Upper lobe of left lung (tissue), 6 donors: Measurements from ENCODE around the gene ITPR2. TPM values are rescaled to one million over a fixed set of nuclear protein-coding genes. Genes with fewer than 3 reads are reported as not detected.
"Not testable (repeated sequence)": the region's sequence is repeated elsewhere in the genome, so short reads cannot be mapped to it uniquely, and the experiment has no call there.

ENCODE experiments used
- ATAC-seq, 2 donors: fragments of 200-7000 bp; cut with Tn5 transposase; one replicate each; pipeline ENCODE4 v1.9.1; 2022; ENCODE audit warnings: mild to moderate bottlenecking in 2 of 2, moderate library complexity in 2 of 2; ENCODE audit not compliant: low FRiP score in 2 of 2
- DNase-seq, 2 donors: peaks; one replicate each; pipeline ENCODE4 v3.0.0-alpha.2; 2019 to 2020
- H3K27ac ChIP-seq, 4 donors: fragments of 200-600 bp; sonication (generic); one replicate each; pipeline ENCODE4 v1.5.1; 2016 to 2019
- H3K27me3 ChIP-seq, 4 donors: fragments of 200-600 bp; sonication (generic); one replicate each; pipeline ENCODE4 v1.5.1; 2017 to 2019
- H3K36me3 ChIP-seq, 4 donors: fragments of 200-600 bp; sonication (generic); one replicate each; pipeline ENCODE4 v1.5.1; 2016 to 2019
- H3K4me1 ChIP-seq, 4 donors: fragments of 200-600 bp; sonication (generic); one replicate each; pipeline ENCODE4 v1.5.1; 2018 to 2019
- H3K4me3 ChIP-seq, 4 donors: fragments of 200-600 bp; sonication (generic); one replicate each; pipeline ENCODE4 v1.5.1; 2017 to 2019; ENCODE audit warnings: mild to moderate bottlenecking in 2 of 4, moderate library complexity in 1 of 4
- H3K9me3 ChIP-seq, 4 donors: fragments of 200-600 bp; sonication (generic); one replicate each; pipeline ENCODE4 v1.5.1; 2018 to 2019
- EP300 ChIP-seq, 4 donors: sonication (generic); formaldehyde crosslinking; IDR thresholded peaks; one replicate each; pipeline ENCODE4 v1.5.1; 2017; ENCODE audit warnings: antibody characterized with exemption in 4 of 4, control low read depth in 2 of 4
- POLR2A ChIP-seq, 4 donors: fragments of 450-650 bp; IDR thresholded peaks; one replicate each; pipeline ENCODE4 v1.5.1; 2016 to 2017; ENCODE audit warnings: antibody characterized with exemption in 4 of 4, mild to moderate bottlenecking in 2 of 4
- POLR2AphosphoS5 ChIP-seq, 2 donors: sonication (generic); formaldehyde crosslinking; IDR thresholded peaks; one replicate each; pipeline ENCODE4 v1.5.1; 2017; ENCODE audit warnings: antibody characterized with exemption in 2 of 2
- WGBS, 2 donors: methylation state at CpG; one replicate each; pipeline ENCODE4 v1.1.5; 2017 to 2018; 5-methylcytosine and 5-hydroxymethylcytosine counted together
- total RNA-seq, 6 donors: library from RNA; depleted of rRNA in 4 of 6; stranded (reverse); fragments of >200 nt in 4 of 6; gene quantifications; one replicate each; pipeline versions ENCODE4 v1.1.0 to v1.2.1, GENCODE V29; 2016 to 2021
- TF ChIP-seq, protein P1 (sequence below), 6 experiments: fragments of 450-650 bp in 4 of 6; fragments of 200-600 bp in 2 of 6; sonication (generic) in 2 of 6; IDR thresholded peaks; one replicate each; pipeline ENCODE4 v1.5.1; 2016 to 2019; ENCODE audit warnings: antibody characterized with exemption in 6 of 6
- donor health status: DM: no; HTN: no; CAD: no; lungs with moderate emphysema.
- donor health status: DM: no; HTN: yes; CAD: no; lungs with severe emphysema.

ITPR2 gene
- total RNA-seq, 6 donors from 2014 or later: 35.5 to 115 (median 45.0) TPM

GRCh38 chr12:26762186-26762585 is 70.8 kb downstream of the ITPR2 start:
- ATAC-seq (no peak), DNase-seq (no peak)
- Histone ChIP-seq H3K36me3 (no peaks in the 10 kb centered on the region), H3K4me3 (no peak overlapping the region), H3K27ac (no peak overlapping the region), H3K27me3 (no peaks in the 10 kb centered on the region), H3K4me1 (no peaks in the 10 kb centered on the region), H3K9me3 (peaks cover 4 to 20% (median 12%) of the 10 kb centered on the region in 4 donors)
- TF ChIP-seq EP300 (IDR thresholded peaks at IDR 0.05): no peak
- TF ChIP-seq, protein P1, sequence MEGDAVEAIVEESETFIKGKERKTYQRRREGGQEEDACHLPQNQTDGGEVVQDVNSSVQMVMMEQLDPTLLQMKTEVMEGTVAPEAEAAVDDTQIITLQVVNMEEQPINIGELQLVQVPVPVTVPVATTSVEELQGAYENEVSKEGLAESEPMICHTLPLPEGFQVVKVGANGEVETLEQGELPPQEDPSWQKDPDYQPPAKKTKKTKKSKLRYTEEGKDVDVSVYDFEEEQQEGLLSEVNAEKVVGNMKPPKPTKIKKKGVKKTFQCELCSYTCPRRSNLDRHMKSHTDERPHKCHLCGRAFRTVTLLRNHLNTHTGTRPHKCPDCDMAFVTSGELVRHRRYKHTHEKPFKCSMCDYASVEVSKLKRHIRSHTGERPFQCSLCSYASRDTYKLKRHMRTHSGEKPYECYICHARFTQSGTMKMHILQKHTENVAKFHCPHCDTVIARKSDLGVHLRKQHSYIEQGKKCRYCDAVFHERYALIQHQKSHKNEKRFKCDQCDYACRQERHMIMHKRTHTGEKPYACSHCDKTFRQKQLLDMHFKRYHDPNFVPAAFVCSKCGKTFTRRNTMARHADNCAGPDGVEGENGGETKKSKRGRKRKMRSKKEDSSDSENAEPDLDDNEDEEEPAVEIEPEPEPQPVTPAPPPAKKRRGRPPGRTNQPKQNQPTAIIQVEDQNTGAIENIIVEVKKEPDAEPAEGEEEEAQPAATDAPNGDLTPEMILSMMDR (IDR thresholded peaks at IDR 0.05): no peak
- WGBS, 2 donors: 89 to 100% methylated on average over 1 of the region's 1 CpG

DNA sequence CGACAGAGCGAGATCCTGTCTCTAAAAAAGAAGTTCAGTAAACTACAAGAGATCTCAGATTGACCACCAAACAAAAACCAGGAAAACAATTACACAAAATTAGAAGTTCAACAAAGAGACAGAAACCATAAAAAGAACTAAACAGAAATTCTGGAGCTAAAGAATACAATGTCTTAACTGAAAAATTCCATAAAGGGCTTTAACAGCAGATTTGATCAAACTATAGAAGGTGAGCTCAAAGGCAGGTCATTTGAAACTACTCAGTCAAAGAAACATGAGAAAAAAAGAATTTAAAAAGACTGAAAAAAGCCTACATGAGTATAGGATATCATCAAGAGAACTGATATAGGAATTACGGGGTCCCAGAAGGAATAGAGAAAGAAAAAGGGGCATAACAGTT is 71.2 kb downstream of the ITPR2 start:
- no peak for ATAC-seq
- no peaks in the 10 kb centered on the region for H3K4me1 ChIP-seq
- H3K4me3 ChIP-seq: no peak overlapping the region
- no peaks in the 10 kb centered on the region for H3K36me3 ChIP-seq
- TF ChIP-seq, protein P1 (IDR thresholded peaks at IDR 0.05): no peak
- no peak for DNase-seq
- no peaks in the 10 kb centered on the region for H3K27me3 ChIP-seq
- peaks cover 4 to 20% (median 12%) of the 10 kb centered on the region in 4 donors for H3K9me3 ChIP-seq
- WGBS, 2 donors: 88 to 99% methylated on average over 3 of the region's 3 CpGs
- H3K27ac ChIP-seq: no peak overlapping the region

DNA sequence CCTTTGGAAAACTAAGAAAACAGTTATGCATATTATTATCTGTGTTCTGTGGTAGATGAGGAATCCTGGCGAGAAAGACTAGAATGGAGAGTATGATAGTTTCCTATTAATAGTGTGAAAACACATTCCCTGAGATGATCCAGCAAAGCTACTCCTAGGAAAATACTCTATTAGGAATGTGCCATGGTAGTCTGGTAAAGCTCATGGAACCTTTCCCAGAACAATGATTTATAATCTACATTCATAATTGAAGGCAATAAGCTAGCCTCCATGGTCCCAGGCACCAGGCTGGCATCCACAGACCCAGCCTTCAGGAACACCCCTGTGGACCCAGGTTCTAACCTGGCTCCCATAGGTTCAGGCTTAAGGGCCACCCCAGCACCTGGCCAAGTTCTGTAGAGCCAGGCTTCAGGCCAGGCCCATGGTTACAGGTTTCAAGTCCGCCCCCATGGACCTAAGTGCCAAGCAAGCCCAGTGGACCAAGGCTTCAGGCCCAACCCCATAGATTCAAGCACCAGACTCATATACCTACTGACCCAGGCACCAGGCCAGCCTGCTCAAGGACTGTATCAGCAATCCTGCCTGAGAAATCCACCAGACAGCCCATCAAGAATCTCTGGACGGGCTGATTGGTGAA is 72.2 kb downstream of the ITPR2 start:
- ATAC-seq (no peak), DNase-seq (no peak)
- Histone ChIP-seq H3K27ac (no peak overlapping the region), H3K27me3 (no peaks in the 10 kb centered on the region), H3K4me3 (no peak overlapping the region), H3K9me3 (peaks cover 4 to 21% (median 13%) of the 10 kb centered on the region in 4 donors), H3K4me1 (no peaks in the 10 kb centered on the region), H3K36me3 (no peaks in the 10 kb centered on the region)
- WGBS, 2 donors: 98 to 100% methylated on average over 2 to 3 of the region's 3 CpGs
- TF ChIP-seq, protein P1 (IDR thresholded peaks at IDR 0.05): no peak
- TF ChIP-seq POLR2A (IDR thresholded peaks at IDR 0.05): no peak
- no peak for TF ChIP-seq POLR2AphosphoS5 (IDR thresholded peaks at IDR 0.05)
- TF ChIP-seq EP300 (IDR thresholded peaks at IDR 0.05): no peak

- not testable (repeated sequence) for H3K9me3 ChIP-seq, H3K4me3 ChIP-seq, H3K27me3 ChIP-seq, H3K4me1 ChIP-seq, H3K36me3 ChIP-seq, DNase-seq, H3K27ac ChIP-seq, ATAC-seq
- WGBS, 2 donors: 94 to 98% methylated on average over 3 of the region's 3 CpGs
These were observed 77.6 kb downstream of the ITPR2 start for GRCh38 chr12:26755362-26755761.

- Histone ChIP-seq H3K27me3 (no peaks in the 10 kb centered on the region), H3K27ac (no peak overlapping the region), H3K36me3 (no peaks in the 10 kb centered on the region), H3K4me1 (peaks cover 0 to 8% (median under 1%) of the 10 kb centered on the region in 4 donors), H3K4me3 (no peak overlapping the region), H3K9me3 (peaks cover 0 to 10% (median 5%) of the 10 kb centered on the region in 4 donors)
- TF ChIP-seq, protein P1 (IDR thresholded peaks at IDR 0.05): no peak
- TF ChIP-seq POLR2A (IDR thresholded peaks at IDR 0.05): no peak
- TF ChIP-seq POLR2AphosphoS5 (IDR thresholded peaks at IDR 0.05): no peak
- TF ChIP-seq EP300 (IDR thresholded peaks at IDR 0.05): no peak
- WGBS, 2 donors: 93 to 99% methylated on average over 3 of the region's 3 CpGs
- no peak for DNase-seq
- ATAC-seq: no peak
These were observed 78.8 kb downstream of the ITPR2 start for GRCh38 chr12:26754148-26754547.
